ENCODE results near the gene METRNL. TPM values are rescaled to one million over a fixed set of nuclear protein-coding genes. Genes with fewer than 3 reads are reported as not detected.
A peak's percentile ranks its signal among the peaks of the same experiment; 100 is the strongest.
"Not testable (repeated sequence)": the region's sequence is repeated elsewhere in the genome, so short reads cannot be mapped to it uniquely, and the experiment has no call there.

The METRNL gene
- 77.4 and 105 TPM in 2 replicates for total RNA-seq (ENCODE audit: low replicate concordance)

GRCh38 chr17:83079352-83079747, at the start of gene METRNL:
TSS of gene METRNL (plus strand) at chr17:83079609. CDS start at chr17:83079816, 207 bp downstream.
- H3K4me3 ChIP-seq (ENCODE audit: low read depth, low read length): peak within 1 kb of the TSS; percentile 82
- DNase-seq (ENCODE audit: low read depth): peak; percentile 56
- TF ChIP-seq CTCF (IDR thresholded peaks at IDR 0.05; ENCODE audit: insufficient read depth, low read length): no peak

- no peak overlapping the region for H3K4me3 ChIP-seq (ENCODE audit: low read depth, low read length)
- no peak for DNase-seq (ENCODE audit: low read depth)
- no peak for TF ChIP-seq CTCF (IDR thresholded peaks at IDR 0.05; ENCODE audit: insufficient read depth, low read length)
These were observed 49.0 kb upstream of the METRNL start for GRCh38 chr17:83030432-83030831.

- DNase-seq (ENCODE audit: low read depth): no peak
- no peak for TF ChIP-seq CTCF (IDR thresholded peaks at IDR 0.05; ENCODE audit: insufficient read depth, low read length)
- no peak overlapping the region for H3K4me3 ChIP-seq (ENCODE audit: low read depth, low read length)
These were observed 48.0 kb upstream of the METRNL start for GRCh38 chr17:83031321-83031945.

GRCh38 chr17:83031946-83032451, 47.4 kb upstream of the METRNL start:
- H3K4me3 ChIP-seq (ENCODE audit: low read depth, low read length); DNase-seq (ENCODE audit: low read depth): not testable (repeated sequence)

GRCh38 chr17:83032781-83033180, 46.6 kb upstream of the METRNL start:
- no peak overlapping the region for H3K4me3 ChIP-seq (ENCODE audit: low read depth, low read length)
- DNase-seq (ENCODE audit: low read depth): no peak
- TF ChIP-seq CTCF (IDR thresholded peaks at IDR 0.05; ENCODE audit: insufficient read depth, low read length): no peak

GRCh38 chr17:83034525-83034924, 44.9 kb upstream of the METRNL start:
- no peak for DNase-seq (ENCODE audit: low read depth)
- no peak overlapping the region for H3K4me3 ChIP-seq (ENCODE audit: low read depth, low read length)
- TF ChIP-seq CTCF (IDR thresholded peaks at IDR 0.05; ENCODE audit: insufficient read depth, low read length): no peak

GRCh38 chr17:83035722-83036121, 43.7 kb upstream of the METRNL start:
- TF ChIP-seq CTCF (IDR thresholded peaks at IDR 0.05; ENCODE audit: insufficient read depth, low read length): no peak
- no peak for DNase-seq (ENCODE audit: low read depth)
- H3K4me3 ChIP-seq (ENCODE audit: low read depth, low read length): no peak overlapping the region

All from fibroblast of the aortic adventitia (primary cell).